CD4-positive, alpha-beta memory T cell (primary cell): Measurements from ENCODE around the gene CEACAM21. TPM values are rescaled to one million over a fixed set of nuclear protein-coding genes. Genes with fewer than 3 reads are reported as not detected.

Source experiments
- CTCF ChIA-PET: fragments of 350-600 bp; sonication (Branson Sonifier 250); formaldehyde crosslinking; loops from one replicate; lab custom pipeline; 2021; ENCODE audit warnings: inconsistent platforms; ENCODE audit not compliant: partially characterized antibody; lab: Charles Lee
- POLR2A ChIA-PET: fragments of 350-600 bp; sonication (Branson Sonifier 250); formaldehyde crosslinking; loops from one replicate; lab custom pipeline; 2021; ENCODE audit not compliant: partially characterized antibody; lab: Charles Lee
- DNase-seq, 5 donors: peaks; one replicate each; pipeline versions ENCODE4 v3.0.0 to v3.0.0-alpha.2; 2020 to 2022; ENCODE audit warnings: mixed read lengths in 1 of 5
- H3K27ac ChIP-seq: one replicate; pipeline ENCODE4 v1.7.0; 2013; ENCODE audit warnings: low read depth, low read length
- H3K27me3 ChIP-seq: 2 replicates; pipeline ENCODE4 v1.7.0; 2013; ENCODE audit warnings: mild to moderate bottlenecking, low read length, moderate library complexity; ENCODE audit not compliant: insufficient read depth
- H3K36me3 ChIP-seq: 2 replicates; pipeline ENCODE4 v1.7.0; 2013; ENCODE audit warnings: mild to moderate bottlenecking, low read length, moderate library complexity; ENCODE audit not compliant: insufficient read depth
- H3K4me1 ChIP-seq: 2 replicates; pipeline ENCODE4 v1.7.0; 2013; ENCODE audit warnings: mild to moderate bottlenecking, low read length, moderate library complexity; ENCODE audit not compliant: insufficient read depth
- H3K4me3 ChIP-seq, 2 donors: one replicate each; pipeline ENCODE4 v1.7.0; 2013; ENCODE audit warnings: low read length in 2 of 2, mild to moderate bottlenecking in 1 of 2
- H3K9me3 ChIP-seq, 2 donors: one replicate each; pipeline ENCODE4 v1.7.0; 2013; ENCODE audit warnings: low read length in 2 of 2, control low read depth in 1 of 2; ENCODE audit not compliant: control insufficient read depth in 1 of 2
- H3K27ac Mint-ChIP-seq, 7 donors: one replicate each; pipeline ENCODE4 v1.8.0; 2020 to 2021; ENCODE audit warnings: mixed read lengths in 7 of 7, mild to moderate bottlenecking in 6 of 7, inconsistent platforms in 3 of 7, moderate library complexity in 3 of 7
- H3K27me3 Mint-ChIP-seq, 2 donors: one replicate each; pipeline ENCODE4 v1.8.0; 2020 to 2021; ENCODE audit warnings: mixed read lengths in 2 of 2
- H3K36me3 Mint-ChIP-seq, 2 donors: one replicate each; pipeline ENCODE4 v1.8.0; 2020 to 2021; ENCODE audit warnings: mixed read lengths in 2 of 2, inconsistent platforms in 1 of 2, mild to moderate bottlenecking in 1 of 2
- H3K4me1 Mint-ChIP-seq, 4 donors: one replicate each; pipeline ENCODE4 v1.8.0; 2020 to 2021; ENCODE audit warnings: mixed read lengths in 4 of 4, mild to moderate bottlenecking in 1 of 4
- H3K4me3 Mint-ChIP-seq, 8 donors: one replicate each; pipeline ENCODE4 v1.8.0; 2020 to 2021; ENCODE audit warnings: mixed read lengths in 8 of 8, mild to moderate bottlenecking in 7 of 8, moderate library complexity in 6 of 8, inconsistent platforms in 3 of 8
- H3K9me3 Mint-ChIP-seq, 8 donors: one replicate each; pipeline ENCODE4 v1.8.0; 2020 to 2021; ENCODE audit warnings: mixed read lengths in 8 of 8, mild to moderate bottlenecking in 5 of 8, inconsistent platforms in 3 of 8, moderate library complexity in 1 of 8
- intact Hi-C: fragments of 100-400 bp; cut with micrococcal nuclease; formaldehyde crosslinking; loops from one replicate; pipeline ENCODE4 v1.15.1; 2023
- polyA plus RNA-seq, 2 donors: library from polyadenylated mRNA; unstranded; fragments of 300-500 nt; fragmentation: Illumina TruSeq; gene quantifications; one replicate each; pipeline ENCODE4 v1.2.3, GENCODE V29; 2021
- total RNA-seq, 2 experiments: library from RNA; stranded (reverse); gene quantifications; one replicate each; pipeline ENCODE4 v1.2.3, GENCODE V29; 2021

The CEACAM21 gene
- total and polyA plus RNA-seq, 4 experiments from 2014 or later: 42.8 to 61.2 (median 54.6) TPM

DNA sequence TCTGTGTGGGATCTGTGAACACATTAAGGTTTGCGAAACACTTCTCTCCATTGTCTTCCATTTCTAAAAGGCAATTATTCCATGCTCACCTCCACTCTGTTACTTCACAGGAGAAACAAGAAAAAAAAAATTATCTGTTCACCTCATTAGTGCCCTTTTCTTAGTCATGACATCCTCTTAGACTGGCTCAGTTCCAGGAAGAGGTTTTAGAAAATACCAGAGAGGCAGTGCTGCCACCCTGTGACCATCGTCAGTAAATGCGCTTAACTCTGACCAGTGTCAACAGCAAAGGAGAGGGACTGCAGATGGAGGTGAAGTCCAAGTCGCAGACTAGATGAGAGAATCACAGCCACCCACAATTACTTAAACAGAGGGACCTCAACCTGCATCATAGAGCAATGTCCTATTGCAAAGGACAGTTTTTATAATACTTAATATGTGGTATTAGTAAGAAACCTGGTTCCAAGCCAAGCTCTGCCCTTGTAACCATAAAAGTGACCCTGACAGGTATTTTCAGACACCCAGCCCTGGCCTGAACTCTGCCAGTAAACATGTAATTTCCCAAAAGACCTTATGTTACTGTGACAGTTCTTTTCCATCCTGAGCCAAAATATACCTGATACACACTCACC, 19.4 kb downstream of the CEACAM21 start:
- Mint-ChIP-seq H3K4me3 (no peak overlapping the region), H3K27ac (peak overlapping the region in 1 of 7 donors; percentile 53), H3K4me1 (peaks cover 7 to 11% (median 11%) of the 10 kb centered on the region in 4 donors), H3K27me3 (peaks cover 7 to 10% of the 10 kb centered on the region in 2 donors), H3K9me3 (no peaks in the 10 kb centered on the region), H3K36me3 (no peaks in the 10 kb centered on the region)
- ChIA-PET POLR2A (interaction anchor here (1.0 to 2.0 kb wide), 5 partner anchors 19 to 146 kb away, joined by 3 to 6 read pairs (median 4); partner anchors contain the start of gene CEACAM21), CTCF (interaction anchor here (1.0 to 8.5 kb wide), 10 partner anchors 14 to 391 kb away, joined by 3 to 96 read pairs (median 4); partner anchors contain the start of gene B9D2)
- intact Hi-C loops: loop anchor here (1.0 kb wide), 2 partner anchors 53 to 146 kb away; no protein-coding TSS in a partner anchor
- Histone ChIP-seq H3K36me3 (no peaks in the 10 kb centered on the region), H3K27me3 (peaks cover 8% of the 10 kb centered on the region), H3K4me1 (peaks cover 9% of the 10 kb centered on the region), H3K9me3 (no peaks in the 10 kb centered on the region), H3K27ac (no peak overlapping the region), H3K4me3 (no peak overlapping the region)
- DNase-seq: peak; percentile 71 to 76 (median 75)

- H3K36me3 Mint-ChIP-seq: no peaks in the 10 kb centered on the region
- DNase-seq: no peak
- H3K27me3 ChIP-seq: peaks cover 8% of the 10 kb centered on the region
- intact Hi-C loops: loop anchor here (1.0 kb wide), 2 partner anchors 54 to 147 kb away; no protein-coding TSS in a partner anchor
- H3K27me3 Mint-ChIP-seq: peaks cover 7 to 11% of the 10 kb centered on the region in 2 donors
- CTCF ChIA-PET: interaction anchor here (1.0 to 8.5 kb wide), 14 partner anchors 10 to 392 kb away, joined by 3 to 96 read pairs (median 4); partner anchors contain the start of genes B9D2 and CEACAM21
- H3K9me3 Mint-ChIP-seq: no peaks in the 10 kb centered on the region
- no peak overlapping the region for H3K4me3 ChIP-seq
- H3K4me1 ChIP-seq: peaks cover 9% of the 10 kb centered on the region
- no peaks in the 10 kb centered on the region for H3K36me3 ChIP-seq
- no peaks in the 10 kb centered on the region for H3K9me3 ChIP-seq
- POLR2A ChIA-PET: interaction anchor here (1.0 to 2.0 kb wide), 5 partner anchors 20 to 146 kb away, joined by 3 to 6 read pairs (median 4); partner anchors contain the start of gene CEACAM21
- H3K27ac Mint-ChIP-seq: no peak overlapping the region
- no peak overlapping the region for H3K4me3 Mint-ChIP-seq
- no peak overlapping the region for H3K27ac ChIP-seq
- peaks cover 7 to 11% (median 11%) of the 10 kb centered on the region in 4 donors for H3K4me1 Mint-ChIP-seq
These were observed 19.9 kb downstream of the CEACAM21 start for GRCh38 chr19:41595890-41596280.

DNA sequence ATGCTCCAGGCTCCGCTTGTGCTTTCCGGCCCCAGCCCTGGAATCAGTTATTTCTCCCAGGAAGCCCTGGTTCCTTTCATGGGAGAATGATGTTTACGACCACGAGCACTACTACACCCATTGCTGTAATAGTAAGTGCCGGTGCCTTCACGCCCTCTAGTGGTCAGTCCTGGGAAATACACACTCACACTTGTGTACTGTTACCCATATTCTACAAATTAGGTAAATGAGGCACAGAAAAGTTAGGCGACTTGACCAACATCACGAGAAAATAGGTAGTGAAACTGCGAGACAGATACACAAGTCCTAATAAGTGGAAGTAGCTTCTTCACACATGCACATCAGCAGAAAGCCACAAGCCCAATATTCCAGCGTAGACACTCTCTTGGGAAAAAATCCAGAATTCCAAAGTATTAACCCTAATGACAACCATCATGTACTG, 21.7 kb downstream of the CEACAM21 start:
- POLR2A ChIA-PET: interaction anchor here (1.5 kb wide), 1 partner anchor 34 kb away, joined by 4 read pairs; no protein-coding TSS in a partner anchor
- peak overlapping the region in 2 of 8 donors; percentile 49 to 76 for H3K4me3 Mint-ChIP-seq
- DNase-seq: peak; percentile 69 to 77 (median 74)

GRCh38 chr19:41599175-41599966, 23.4 kb downstream of the CEACAM21 start:
- peaks cover 12 to 13% of the 10 kb centered on the region in 2 donors for H3K27me3 Mint-ChIP-seq
- H3K4me1 Mint-ChIP-seq: peaks cover 7 to 11% (median 11%) of the 10 kb centered on the region in 4 donors
- ChIA-PET CTCF (interaction anchor here (1.1 to 8.5 kb wide), 6 partner anchors 7 to 150 kb away, joined by 3 to 96 read pairs (median 8); no protein-coding TSS in a partner anchor), POLR2A (no interaction called here)
- Histone ChIP-seq H3K9me3 (no peaks in the 10 kb centered on the region), H3K4me3 (no peak overlapping the region), H3K4me1 (peaks cover 9% of the 10 kb centered on the region), H3K36me3 (no peaks in the 10 kb centered on the region), H3K27me3 (no peaks in the 10 kb centered on the region), H3K27ac (no peak overlapping the region)
- H3K9me3 Mint-ChIP-seq: no peaks in the 10 kb centered on the region
- peak overlapping the region in 1 of 8 donors; percentile 41 for H3K4me3 Mint-ChIP-seq
- H3K27ac Mint-ChIP-seq: no peak overlapping the region
- intact Hi-C loops: no loop called here
- no peaks in the 10 kb centered on the region for H3K36me3 Mint-ChIP-seq
- DNase-seq: no peak

More for the DNA sequence above, 21.7 kb downstream of the CEACAM21 start:
- peaks cover 9% of the 10 kb centered on the region for H3K4me1 ChIP-seq
- Mint-ChIP-seq H3K9me3 (no peaks in the 10 kb centered on the region), H3K27ac (peak overlapping the region in 2 of 7 donors; percentile 59 to 63), H3K4me1 (peaks cover 7 to 11% (median 11%) of the 10 kb centered on the region in 4 donors), H3K27me3 (peaks cover 10 to 11% of the 10 kb centered on the region in 2 donors), H3K36me3 (no peaks in the 10 kb centered on the region)
- peaks cover 8% of the 10 kb centered on the region for H3K27me3 ChIP-seq
- H3K27ac ChIP-seq: no peak overlapping the region
- H3K9me3 ChIP-seq: no peaks in the 10 kb centered on the region
- no peak overlapping the region for H3K4me3 ChIP-seq
- CTCF ChIA-PET: interaction anchor here (0.7 to 8.5 kb wide), 17 partner anchors 9 to 1457 kb away, joined by 3 to 96 read pairs (median 5); partner anchors contain the start of gene CEACAM21
- H3K36me3 ChIP-seq: no peaks in the 10 kb centered on the region
- intact Hi-C loops: loop anchor here (1.0 kb wide), 3 partner anchors 21 to 393 kb away; partner anchors contain the start of gene CEACAM21

- intact Hi-C loops: no loop called here
- Mint-ChIP-seq H3K9me3 (no peaks in the 10 kb centered on the region), H3K27me3 (peaks cover 8 to 9% of the 10 kb centered on the region in 2 donors), H3K4me3 (no peak overlapping the region), H3K27ac (no peak overlapping the region), H3K4me1 (peaks cover 2 to 5% (median 4%) of the 10 kb centered on the region in 4 donors), H3K36me3 (no peaks in the 10 kb centered on the region)
- Histone ChIP-seq H3K27me3 (no peaks in the 10 kb centered on the region), H3K27ac (no peak overlapping the region), H3K9me3 (no peaks in the 10 kb centered on the region), H3K4me1 (no peaks in the 10 kb centered on the region), H3K36me3 (no peaks in the 10 kb centered on the region), H3K4me3 (no peak overlapping the region)
- DNase-seq: no peak
- ChIA-PET POLR2A (interaction anchor here (0.6 kb wide), 1 partner anchor 1217 kb away, joined by 3 read pairs; no protein-coding TSS in a partner anchor), CTCF (interaction anchor here (1.3 kb wide), 1 partner anchor 152 kb away, joined by 5 read pairs; no protein-coding TSS in a partner anchor)
These were observed 25.8 kb downstream of the CEACAM21 start for GRCh38 chr19:41601771-41602170.

DNA sequence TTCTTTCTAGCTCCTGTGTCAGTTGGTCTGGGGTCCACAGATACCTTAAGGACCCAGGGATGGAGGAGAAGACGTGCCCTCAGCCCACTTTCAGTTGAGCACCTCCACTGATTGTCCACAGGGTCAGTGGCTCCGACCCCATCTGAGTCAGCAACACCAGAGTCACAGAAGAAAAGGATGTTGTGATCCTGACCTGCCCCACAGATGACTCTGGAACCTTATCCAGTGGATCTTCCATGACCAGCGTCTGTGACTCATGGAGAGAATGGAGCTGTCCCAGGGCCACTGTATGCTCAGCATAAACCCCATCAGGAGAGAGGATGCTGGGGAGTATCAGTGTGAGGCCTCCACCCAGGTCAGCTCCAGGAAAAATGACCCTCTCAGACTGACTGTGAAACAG, 28.9 kb downstream of the CEACAM21 start:
- Mint-ChIP-seq H3K9me3 (no peaks in the 10 kb centered on the region), H3K36me3 (no peaks in the 10 kb centered on the region), H3K4me3 (no peak overlapping the region), H3K4me1 (no peaks in the 10 kb centered on the region), H3K27me3 (peaks cover 6 to 13% of the 10 kb centered on the region in 2 donors), H3K27ac (no peak overlapping the region)
- Histone ChIP-seq H3K27ac (no peak overlapping the region), H3K4me1 (no peaks in the 10 kb centered on the region), H3K9me3 (no peaks in the 10 kb centered on the region), H3K4me3 (no peak overlapping the region), H3K27me3 (no peaks in the 10 kb centered on the region), H3K36me3 (no peaks in the 10 kb centered on the region)
- no peak for DNase-seq
- POLR2A ChIA-PET: no interaction called here
- intact Hi-C loops: no loop called here
- CTCF ChIA-PET: interaction anchor here (0.7 to 3.5 kb wide), 2 partner anchors 7 to 157 kb away, joined by 4 to 12 read pairs; no protein-coding TSS in a partner anchor
